HUES64 (cell line): ENCODE measurements around the gene PPP1R1B. TPM values are rescaled to one million over a fixed set of nuclear protein-coding genes. Genes with fewer than 3 reads are reported as not detected.
A peak's percentile ranks its signal among the peaks of the same experiment; 100 is the strongest.
"Not testable (repeated sequence)": the region's sequence is repeated elsewhere in the genome, so short reads cannot be mapped to it uniquely, and the experiment has no call there.

Experiments
- H3K27ac ChIP-seq: 2 replicates; pipeline ENCODE4 v1.7.0; 2013; ENCODE audit warnings: low read depth, low read length, inconsistent platforms
- H3K27me3 ChIP-seq: 2 replicates; pipeline ENCODE4 v1.6.1; 2013; ENCODE audit warnings: mild to moderate bottlenecking, low read length; ENCODE audit not compliant: insufficient read depth
- H3K36me3 ChIP-seq: 2 replicates; pipeline ENCODE4 v1.6.1; 2013; ENCODE audit warnings: mild to moderate bottlenecking, low read length; ENCODE audit not compliant: insufficient read depth
- H3K4me1 ChIP-seq: 2 replicates; pipeline ENCODE4 v1.6.1; 2013; ENCODE audit warnings: mild to moderate bottlenecking, low read length, moderate library complexity; ENCODE audit not compliant: insufficient read depth
- H3K4me3 ChIP-seq: 2 replicates; pipeline ENCODE4 v1.5.1; 2013; ENCODE audit warnings: mild to moderate bottlenecking, low read length, moderate library complexity
- H3K9ac ChIP-seq: 2 replicates; pipeline ENCODE4 v1.6.1; 2013; ENCODE audit warnings: mild to moderate bottlenecking, low read depth, low read length
- H3K9me3 ChIP-seq: 2 replicates; pipeline ENCODE4 v1.6.1; 2013; ENCODE audit warnings: low read depth, low read length; ENCODE audit not compliant: insufficient read depth
- WGBS: fragments of 150-250, 120-280 bp; methylation state at CpG from one replicate; pipeline ENCODE4 v1.1.7; 2013; ENCODE audit warnings: missing lambda C conversion rate; 5-methylcytosine and 5-hydroxymethylcytosine counted together
- polyA plus RNA-seq, 2 experiments: library from polyadenylated mRNA; stranded (reverse); fragments of 50-300 nt; gene quantifications; one replicate each; pipeline ENCODE4 v1.2.3, GENCODE V29; 2013

The PPP1R1B gene
- polyA plus RNA-seq (2013, experiment 1 of 2) = 4.8 TPM
- polyA plus RNA-seq (2013, experiment 2 of 2) = 3.7 TPM

DNA sequence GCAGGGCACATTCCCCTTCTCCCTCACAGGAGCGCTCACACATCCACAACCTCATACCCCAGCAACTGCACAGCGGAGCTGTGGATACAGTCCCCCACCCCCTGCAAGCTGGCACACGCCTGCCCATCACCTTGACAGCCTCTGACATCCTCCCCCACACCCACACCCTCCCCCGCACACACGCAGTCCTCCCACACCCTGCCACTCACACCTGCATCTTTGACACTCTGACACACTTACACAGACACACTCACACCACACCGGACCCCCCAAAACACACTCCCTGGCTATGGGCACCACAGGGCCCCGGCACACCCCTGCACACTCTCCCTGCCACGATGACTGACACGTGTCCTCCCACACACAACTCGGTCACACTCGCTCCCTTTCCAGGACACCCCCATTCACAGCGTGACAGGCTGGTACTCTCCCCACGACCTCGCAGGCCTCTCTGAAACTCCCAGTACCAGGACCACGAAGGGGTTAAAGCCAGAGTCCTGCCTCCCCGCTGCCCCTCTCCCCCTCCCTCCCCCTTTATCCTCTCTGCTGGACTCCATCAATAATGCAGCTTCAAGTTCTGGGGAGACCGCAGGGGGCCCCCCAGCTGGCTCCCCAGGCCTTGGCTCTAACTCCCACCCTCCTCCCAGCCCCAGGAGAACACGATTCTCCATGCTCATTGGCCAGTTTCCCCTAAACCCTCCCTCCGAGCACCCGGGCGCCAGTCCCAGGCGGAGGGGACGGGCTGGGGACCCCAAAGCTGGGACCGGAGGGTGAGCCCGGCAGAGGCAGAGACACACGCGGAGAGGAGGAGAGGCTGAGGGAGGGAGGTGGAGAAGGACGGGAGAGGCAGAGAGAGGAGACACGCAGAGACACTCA is at the start of gene PPP1R1B:
TSS of gene PPP1R1B (plus strand) at position 782 of the 876 bp plus-strand sequence. CDS start 441 bp downstream, outside the sequence.
- Histone ChIP-seq H3K27me3 (peaks cover 70% of the 10 kb centered on the region), H3K4me3 (peak within 1 kb of the TSS; percentile 57), H3K9ac (no peak within 1 kb of the TSS), H3K36me3 (no peaks in the 10 kb centered on the region), H3K4me1 (peaks cover 22% of the 10 kb centered on the region), H3K27ac (no peak within 1 kb of the TSS), H3K9me3 (no peaks in the 10 kb centered on the region)
- 17% methylated on average over 29 of the region's 29 CpGs for WGBS

- H3K27me3 ChIP-seq = peaks cover 5% of the 10 kb centered on the region
- 79% methylated on average over 2 of the region's 2 CpGs for WGBS
- H3K9me3 ChIP-seq = no peaks in the 10 kb centered on the region
- H3K9ac ChIP-seq = no peak overlapping the region
- H3K4me1 ChIP-seq = peaks cover 27% of the 10 kb centered on the region
- H3K36me3 ChIP-seq = no peaks in the 10 kb centered on the region
- no peak overlapping the region for H3K27ac ChIP-seq
- no peak overlapping the region for H3K4me3 ChIP-seq
These were observed 48.5 kb upstream of the PPP1R1B start for GRCh38 chr17:39578272-39578671.

GRCh38 chr17:39579318-39580081 is 47.3 kb upstream of the PPP1R1B start:
- 17% methylated on average over 7 of the region's 8 CpGs for WGBS
- Histone ChIP-seq H3K36me3 (no peaks in the 10 kb centered on the region), H3K4me1 (peaks cover 27% of the 10 kb centered on the region), H3K9ac (peak overlapping the region; percentile 30; the same call in 1 of the 2 replicates), H3K9me3 (no peaks in the 10 kb centered on the region), H3K4me3 (peak overlapping the region; percentile 21), H3K27ac (peak overlapping the region; percentile 67), H3K27me3 (peaks cover 5% of the 10 kb centered on the region)

DNA sequence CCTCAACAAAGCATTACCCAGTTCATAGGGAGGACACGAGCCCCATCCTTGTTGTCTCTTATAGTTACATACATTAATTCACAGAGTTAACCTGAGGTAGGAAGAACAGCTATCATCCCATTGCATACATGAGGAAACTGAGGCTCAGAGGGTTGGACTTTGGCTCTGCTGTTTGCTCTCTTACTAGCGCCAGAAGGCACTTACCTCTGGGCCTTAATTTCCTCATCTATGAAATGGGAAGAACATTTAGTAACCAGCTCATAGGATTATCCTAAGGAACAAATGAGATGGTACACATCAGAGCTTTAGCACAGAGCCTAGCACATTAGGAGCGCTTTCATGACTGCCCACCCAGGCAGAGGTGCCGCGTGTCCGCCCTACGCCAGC is 46.7 kb upstream of the PPP1R1B start:
- H3K9ac ChIP-seq = peak overlapping the region; percentile 30; the same call in 1 of the 2 replicates
- 68% methylated on average over 7 of the region's 7 CpGs for WGBS
- H3K9me3 ChIP-seq = no peaks in the 10 kb centered on the region
- no peaks in the 10 kb centered on the region for H3K36me3 ChIP-seq
- H3K27me3 ChIP-seq = peaks cover 5% of the 10 kb centered on the region
- H3K4me1 ChIP-seq = peaks cover 27% of the 10 kb centered on the region
- no peak overlapping the region for H3K4me3 ChIP-seq
- H3K27ac ChIP-seq = peak overlapping the region; percentile 67

DNA sequence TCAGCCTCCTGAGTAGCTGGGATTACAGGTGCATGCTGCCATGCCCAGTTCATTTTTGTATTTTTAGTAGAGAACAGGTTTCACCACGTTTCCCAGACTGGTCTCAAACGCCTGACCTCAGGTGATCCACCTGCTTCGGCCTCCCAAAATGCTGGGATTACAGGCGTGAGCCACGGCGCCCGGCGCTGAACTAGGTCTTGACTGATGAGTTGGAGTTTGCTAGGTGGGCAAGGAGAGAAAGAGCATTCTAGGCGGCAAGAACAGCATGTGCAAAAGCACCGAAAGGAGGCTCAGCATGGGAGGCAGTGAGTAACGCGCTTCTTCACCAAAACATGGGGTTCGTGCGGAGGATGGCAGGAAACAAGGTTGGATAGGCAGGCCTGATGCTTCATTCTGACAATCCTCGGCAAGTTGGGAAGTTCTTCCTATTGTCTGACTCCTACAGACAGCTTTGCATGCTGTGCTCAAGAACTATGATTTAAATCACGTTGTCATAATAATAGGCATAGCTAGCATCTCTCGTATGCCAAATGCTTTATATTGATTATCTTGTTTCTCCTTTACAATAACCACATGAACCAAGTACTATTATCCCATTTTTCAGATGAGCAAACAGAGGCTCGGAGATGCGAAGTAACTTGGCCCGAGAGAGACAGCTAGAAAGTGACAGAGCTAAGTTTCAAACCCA is 45.5 kb upstream of the PPP1R1B start:
- WGBS = 91% methylated on average over 20 of the region's 20 CpGs
- no peaks in the 10 kb centered on the region for H3K27me3 ChIP-seq
- no peaks in the 10 kb centered on the region for H3K9me3 ChIP-seq
- peaks cover 27% of the 10 kb centered on the region for H3K4me1 ChIP-seq
- H3K4me3 ChIP-seq = no peak overlapping the region
- H3K9ac ChIP-seq = no peak overlapping the region
- no peaks in the 10 kb centered on the region for H3K36me3 ChIP-seq
- no peak overlapping the region for H3K27ac ChIP-seq

GRCh38 chr17:39581759-39582085 is 45.0 kb upstream of the PPP1R1B start:
- no peaks in the 10 kb centered on the region for H3K9me3 ChIP-seq
- H3K36me3 ChIP-seq = no peaks in the 10 kb centered on the region
- H3K27ac ChIP-seq = no peak overlapping the region
- H3K9ac ChIP-seq = no peak overlapping the region
- WGBS = 92% methylated on average over 4 of the region's 4 CpGs
- no peak overlapping the region for H3K4me3 ChIP-seq
- no peaks in the 10 kb centered on the region for H3K27me3 ChIP-seq
- H3K4me1 ChIP-seq = peaks cover 27% of the 10 kb centered on the region

DNA sequence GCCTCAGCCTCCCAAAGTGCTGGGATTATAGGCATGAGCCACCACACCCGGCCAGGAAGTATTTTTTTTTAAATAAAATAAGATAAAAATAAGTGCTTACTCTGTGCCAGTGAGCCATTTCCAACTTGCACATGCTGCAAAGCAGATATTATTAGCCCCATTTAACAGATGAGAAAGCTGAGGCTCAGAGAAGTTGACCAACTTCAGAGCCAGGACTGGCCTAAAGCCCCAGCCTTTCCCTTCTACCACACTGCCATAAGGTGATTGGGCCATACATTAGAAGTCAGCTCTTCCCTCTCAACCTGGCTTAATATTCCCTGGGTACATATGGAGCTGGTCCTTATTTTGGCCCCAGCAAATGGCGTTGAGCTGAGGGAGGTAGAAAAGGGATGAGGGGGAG is 44.1 kb upstream of the PPP1R1B start:
- H3K9ac ChIP-seq = no peak overlapping the region

GRCh38 chr17:39590180-39590579 is 36.6 kb upstream of the PPP1R1B start:
- peaks cover 41% of the 10 kb centered on the region for H3K27me3 ChIP-seq

More for the DNA sequence above, 44.1 kb upstream of the PPP1R1B start:
- Histone ChIP-seq H3K36me3 (no peaks in the 10 kb centered on the region), H3K4me3 (no peak overlapping the region), H3K27ac (no peak overlapping the region), H3K9me3 (no peaks in the 10 kb centered on the region), H3K4me1 (peaks cover 27% of the 10 kb centered on the region), H3K27me3 (no peaks in the 10 kb centered on the region)
- 0% methylated on average over 1 of the region's 2 CpGs for WGBS

GRCh38 chr17:39591958-39592954 is 34.5 kb upstream of the PPP1R1B start:
- Histone ChIP-seq H3K4me3 (peak overlapping the region; percentile 20), H3K4me1 (peaks cover 4% of the 10 kb centered on the region), H3K9me3 (no peaks in the 10 kb centered on the region), H3K36me3 (no peaks in the 10 kb centered on the region), H3K9ac (no peak overlapping the region), H3K27ac (no peak overlapping the region), H3K27me3 (peaks cover 62% of the 10 kb centered on the region)
- WGBS = 4% methylated on average over 22 of the region's 22 CpGs

More at GRCh38 chr17:39590180-39590579, 36.6 kb upstream of the PPP1R1B start:
- not testable (repeated sequence) for H3K36me3 ChIP-seq, H3K9ac ChIP-seq, H3K4me1 ChIP-seq, H3K9me3 ChIP-seq, H3K4me3 ChIP-seq, H3K27ac ChIP-seq
- 48% methylated on average over 2 of the region's 2 CpGs for WGBS

DNA sequence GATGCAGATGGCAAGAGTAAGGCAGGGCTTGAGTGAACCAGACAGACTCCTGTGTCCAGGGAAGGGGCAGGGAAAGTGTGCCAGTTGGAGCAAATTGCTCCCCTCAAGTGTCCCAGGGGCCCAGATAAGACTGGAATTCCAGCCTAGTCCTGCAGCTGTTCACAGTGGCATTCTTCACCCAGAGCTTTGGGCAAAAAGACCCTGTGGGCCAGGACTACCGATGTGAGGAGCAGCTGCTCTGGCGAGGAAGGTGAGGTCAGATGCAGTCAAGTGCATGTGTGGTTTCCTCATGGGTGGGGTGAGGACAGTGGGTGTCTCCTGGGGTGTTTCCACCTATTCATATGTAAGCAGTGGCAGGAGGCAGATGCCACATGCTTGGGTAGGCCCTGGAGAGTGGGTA is 33.4 kb upstream of the PPP1R1B start:
- H3K36me3 ChIP-seq = no peaks in the 10 kb centered on the region
- H3K27ac ChIP-seq = no peak overlapping the region
- H3K9ac ChIP-seq = no peak overlapping the region
- peaks cover 4% of the 10 kb centered on the region for H3K4me1 ChIP-seq
- 64% methylated on average over 2 of the region's 2 CpGs for WGBS
- H3K9me3 ChIP-seq = no peaks in the 10 kb centered on the region
- H3K27me3 ChIP-seq = peaks cover 73% of the 10 kb centered on the region
- H3K4me3 ChIP-seq = no peak overlapping the region
